ENCODE measurements around the gene SLC6A13. TPM values are rescaled to one million over a fixed set of nuclear protein-coding genes. Genes with fewer than 3 reads are reported as not detected.
"Not testable (repeated sequence)": the region's sequence is repeated elsewhere in the genome, so short reads cannot be mapped to it uniquely, and the experiment has no call there.

SLC6A13 gene
- total RNA-seq, 2 donors from 2014 or later: 2.6 to 3.3 TPM

DNA sequence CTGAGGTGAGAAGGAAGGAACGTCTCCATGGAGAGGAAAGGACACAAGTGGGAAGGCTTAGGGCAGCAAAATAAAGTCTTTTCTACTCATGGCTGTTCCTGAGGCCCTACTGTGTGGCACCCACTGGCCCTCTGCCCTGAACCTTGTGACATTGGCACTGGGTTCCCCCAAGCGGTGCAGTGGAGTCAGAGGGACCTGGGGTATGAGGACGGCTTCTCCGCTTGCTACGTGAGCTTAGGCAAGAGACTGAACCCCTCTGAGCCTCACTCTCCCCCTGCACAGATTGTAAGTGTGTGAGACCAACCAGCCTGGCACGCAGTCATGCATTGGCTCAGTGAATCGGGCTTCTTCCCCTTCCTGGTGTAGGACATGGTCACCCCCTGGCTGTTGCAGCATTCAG is 68.4 kb downstream of the SLC6A13 start:
- no peaks in the 10 kb centered on the region for H3K27me3 Mint-ChIP-seq (ENCODE audit: low read depth)

DNA sequence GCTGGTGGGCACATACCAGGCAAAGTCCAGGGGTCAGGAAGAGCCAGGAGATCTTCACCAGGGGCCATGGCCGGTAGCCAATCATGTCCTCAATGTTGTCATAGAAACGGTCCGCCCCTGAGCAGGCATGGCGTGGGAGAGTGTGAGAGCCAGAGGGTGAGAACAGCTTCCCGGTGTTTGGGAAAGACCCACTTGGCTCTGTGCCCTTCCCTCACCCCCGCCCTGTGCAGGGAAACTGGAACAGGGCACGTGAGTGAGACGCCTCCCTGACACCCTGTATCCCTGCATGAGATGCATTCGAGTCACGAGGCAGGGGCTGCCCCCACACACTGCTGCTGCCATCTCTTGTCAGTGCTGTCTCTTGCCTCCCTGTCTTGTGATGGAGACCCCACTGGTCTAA is 69.4 kb downstream of the SLC6A13 start:
- H3K4me1 Mint-ChIP-seq (ENCODE audit: low read depth): peaks cover 9% of the 10 kb centered on the region
- H3K36me3 Mint-ChIP-seq (ENCODE audit: insufficient read depth in 2 of 2): no peaks in the 10 kb centered on the region
- no peaks in the 10 kb centered on the region for H3K27me3 Mint-ChIP-seq (ENCODE audit: low read depth)
- no peak overlapping the region for H3K4me3 Mint-ChIP-seq
- H3K27ac Mint-ChIP-seq: no peak overlapping the region
- H3K9me3 Mint-ChIP-seq: peaks cover 2 to 3% of the 10 kb centered on the region in 2 donors
- DNase-seq (no peak), ATAC-seq (replicated peaks in 1 of 2) (no peak)

More for the DNA sequence above, 68.4 kb downstream of the SLC6A13 start:
- ATAC-seq (replicated peaks in 1 of 2): no peak
- Mint-ChIP-seq H3K4me3 (no peak overlapping the region), H3K4me1 (ENCODE audit: low read depth) (peaks cover 2% of the 10 kb centered on the region), H3K9me3 (peaks cover 2 to 3% of the 10 kb centered on the region in 2 donors), H3K27ac (no peak overlapping the region), H3K36me3 (ENCODE audit: insufficient read depth in 2 of 2) (no peaks in the 10 kb centered on the region)
- no peak for DNase-seq

DNA sequence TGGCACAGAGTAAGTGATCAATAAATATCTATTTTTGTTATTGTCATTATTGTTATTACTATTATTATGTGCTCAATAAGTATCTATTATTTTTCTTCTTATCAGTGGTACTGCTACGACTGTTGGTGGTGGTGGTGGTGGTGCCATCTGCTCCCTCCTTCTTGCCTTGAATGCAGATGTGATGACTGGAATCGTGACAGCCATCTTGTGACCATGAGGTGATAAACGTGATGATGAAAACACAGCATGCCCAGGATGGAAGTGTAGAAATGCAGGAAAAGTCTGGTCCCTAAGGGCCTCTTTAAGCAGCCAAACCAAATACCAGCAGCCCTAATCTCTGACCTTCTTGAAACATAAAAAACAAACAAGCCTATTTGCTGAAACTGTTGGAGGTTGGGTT is 71.1 kb downstream of the SLC6A13 start:
- DNase-seq (no peak), ATAC-seq (replicated peaks in 1 of 2) (no peak)
- H3K4me1 Mint-ChIP-seq (ENCODE audit: low read depth): peaks cover 9% of the 10 kb centered on the region
- H3K9me3 Mint-ChIP-seq: no peaks in the 10 kb centered on the region
- H3K4me3 Mint-ChIP-seq: no peak overlapping the region
- no peaks in the 10 kb centered on the region for H3K36me3 Mint-ChIP-seq (ENCODE audit: insufficient read depth in 2 of 2)
- no peak overlapping the region for H3K27ac Mint-ChIP-seq
- no peaks in the 10 kb centered on the region for H3K27me3 Mint-ChIP-seq (ENCODE audit: low read depth)

DNA sequence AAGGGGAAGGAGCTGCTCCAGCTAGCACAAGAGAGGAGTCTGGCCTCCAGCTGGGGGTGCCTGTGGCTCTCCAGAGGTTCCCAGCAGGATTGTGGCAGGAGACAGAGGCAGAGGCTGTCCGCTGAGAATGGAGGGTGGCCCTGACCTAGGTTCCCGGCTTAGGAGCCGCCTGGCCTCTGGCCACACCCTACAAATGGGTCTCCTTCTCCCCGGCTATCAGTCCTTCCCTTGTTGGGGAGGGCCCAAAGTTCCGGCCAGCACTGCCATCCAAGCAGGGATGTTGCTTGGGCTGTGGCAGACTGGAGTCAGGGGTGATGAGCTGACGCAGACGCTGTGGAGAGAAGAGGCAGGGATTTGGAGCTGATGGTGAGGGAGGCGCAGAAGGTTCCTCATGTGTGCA is 71.8 kb downstream of the SLC6A13 start:
- no peak overlapping the region for H3K27ac Mint-ChIP-seq
- H3K4me3 Mint-ChIP-seq: no peak overlapping the region
- DNase-seq (no peak), ATAC-seq (replicated peaks in 1 of 2) (no peak)
- H3K4me1 Mint-ChIP-seq (ENCODE audit: low read depth): peaks cover 9% of the 10 kb centered on the region
- H3K36me3 Mint-ChIP-seq (ENCODE audit: insufficient read depth in 2 of 2): no peaks in the 10 kb centered on the region
- H3K9me3 Mint-ChIP-seq: no peaks in the 10 kb centered on the region
- no peaks in the 10 kb centered on the region for H3K27me3 Mint-ChIP-seq (ENCODE audit: low read depth)

DNA sequence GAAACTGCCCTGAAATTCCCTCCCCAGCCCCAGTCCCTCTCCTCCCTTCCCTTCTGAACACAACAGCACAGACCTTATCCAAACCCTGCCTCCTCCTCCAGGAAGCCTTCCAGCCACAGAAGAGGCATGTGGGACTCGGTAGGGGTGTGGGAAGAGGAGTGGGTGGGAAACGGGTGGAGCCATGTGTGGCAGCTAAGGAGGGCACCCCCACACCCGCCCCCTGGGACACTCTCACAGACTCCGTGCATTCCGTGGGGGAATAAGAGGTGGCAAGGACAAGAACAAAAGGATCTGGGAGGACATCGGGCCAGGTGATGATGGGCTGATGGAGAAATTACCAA is 73.0 kb downstream of the SLC6A13 start:
- Mint-ChIP-seq H3K36me3 (ENCODE audit: insufficient read depth in 2 of 2) (no peaks in the 10 kb centered on the region), H3K27me3 (ENCODE audit: low read depth) (peaks cover 7% of the 10 kb centered on the region), H3K9me3 (no peaks in the 10 kb centered on the region), H3K4me1 (ENCODE audit: low read depth) (peaks cover 9% of the 10 kb centered on the region), H3K27ac (no peak overlapping the region), H3K4me3 (no peak overlapping the region)
- DNase-seq (no peak), ATAC-seq (replicated peaks in 1 of 2) (no peak)

DNA sequence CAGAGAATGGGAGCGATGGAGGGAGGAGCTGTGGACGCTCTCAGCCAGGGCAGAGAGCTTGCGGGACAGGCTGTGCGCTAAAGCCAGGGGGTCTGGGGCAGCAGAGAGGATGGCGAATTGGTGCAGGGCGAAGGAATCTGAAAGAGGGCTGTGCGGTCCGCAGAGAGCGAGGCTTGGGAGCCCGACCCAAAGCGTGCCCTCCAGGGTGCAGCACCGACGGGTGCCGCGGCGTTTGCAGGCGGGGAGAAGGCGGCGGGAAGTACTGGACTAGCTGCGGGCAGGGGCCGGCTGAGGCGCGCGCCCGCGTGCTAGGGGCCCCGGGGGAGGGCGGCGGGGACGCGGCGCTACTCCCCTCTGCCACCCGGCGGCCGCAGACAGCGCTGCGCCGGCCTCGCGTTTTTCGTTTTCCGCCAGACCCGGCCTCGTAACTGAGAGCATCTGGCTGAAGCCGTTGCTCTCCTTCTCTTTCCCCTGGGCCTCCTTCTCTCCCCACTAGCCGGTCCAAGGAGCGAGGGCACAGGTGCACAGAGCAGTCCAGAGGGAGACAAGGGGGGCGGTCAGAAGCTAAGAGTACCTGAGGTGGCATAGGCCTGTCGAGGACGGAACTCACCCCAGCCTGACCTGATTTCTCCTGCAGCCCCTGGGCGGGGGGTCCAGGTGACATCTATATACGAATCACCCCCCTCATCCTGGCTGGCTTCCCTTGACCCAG is 73.6 kb downstream of the SLC6A13 start:
- Mint-ChIP-seq H3K4me1 (ENCODE audit: low read depth) (peaks cover 9% of the 10 kb centered on the region), H3K27me3 (ENCODE audit: low read depth) (peaks cover 7% of the 10 kb centered on the region), H3K9me3 (no peaks in the 10 kb centered on the region), H3K27ac (no peak overlapping the region), H3K4me3 (peak overlapping the region; percentile 80 to 87), H3K36me3 (ENCODE audit: insufficient read depth in 2 of 2) (no peaks in the 10 kb centered on the region)
- DNase-seq: peak; percentile 59 to 65
- ATAC-seq (replicated peaks in 1 of 2): peak; percentile 86 to 90

DNA sequence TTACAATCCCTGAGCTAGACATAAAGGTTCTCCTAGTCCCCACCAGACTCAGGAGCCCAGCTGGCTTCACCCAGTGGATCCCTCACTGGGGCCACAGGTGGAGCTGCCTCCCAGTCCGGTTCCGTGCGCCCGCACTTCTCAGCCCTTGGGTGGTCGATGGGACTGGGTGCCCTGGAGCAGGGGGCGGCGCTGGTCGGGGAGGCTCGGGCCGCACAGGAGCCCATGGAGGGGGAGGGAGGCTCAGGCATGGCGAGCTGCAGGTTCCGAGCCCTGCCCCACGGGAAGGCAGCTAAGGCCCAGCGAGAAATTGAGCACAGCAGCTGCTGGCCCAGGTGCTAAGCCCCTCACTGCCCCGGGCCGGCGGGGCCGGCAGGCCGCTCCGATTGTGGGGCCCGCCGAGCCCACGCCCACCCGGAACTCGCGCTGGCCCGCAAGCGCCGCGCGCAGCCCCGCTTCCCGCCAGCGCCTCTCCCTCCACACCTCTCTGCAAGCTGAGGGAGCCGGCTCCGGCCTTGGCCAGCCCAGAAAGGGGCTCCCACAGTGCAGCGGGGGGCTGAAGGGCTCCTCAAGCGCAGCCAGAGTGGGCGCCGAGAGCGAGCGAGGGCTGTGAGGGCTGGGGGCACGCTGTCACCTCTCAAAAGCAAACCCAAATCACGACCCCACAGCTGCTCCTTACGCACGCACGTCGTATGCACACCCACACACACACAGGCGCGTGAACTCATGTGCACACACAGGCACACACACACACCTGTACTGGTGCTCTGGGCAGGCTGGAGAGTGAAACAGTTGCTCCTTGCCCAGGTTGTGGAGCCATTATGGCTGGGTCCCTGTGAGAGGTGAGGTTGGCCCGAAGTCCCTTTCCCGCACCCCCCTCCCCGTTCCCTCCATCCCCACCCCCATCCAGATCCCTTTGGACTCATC is 74.4 kb downstream of the SLC6A13 start:
- not testable (repeated sequence) for H3K4me1 Mint-ChIP-seq (ENCODE audit: low read depth); H3K27ac Mint-ChIP-seq; H3K27me3 Mint-ChIP-seq (ENCODE audit: low read depth); H3K9me3 Mint-ChIP-seq; H3K36me3 Mint-ChIP-seq (ENCODE audit: insufficient read depth in 2 of 2); DNase-seq
- peak; percentile 35 to 40 for ATAC-seq (replicated peaks in 1 of 2)
- peak overlapping the region; percentile 80 to 87 for H3K4me3 Mint-ChIP-seq

DNA sequence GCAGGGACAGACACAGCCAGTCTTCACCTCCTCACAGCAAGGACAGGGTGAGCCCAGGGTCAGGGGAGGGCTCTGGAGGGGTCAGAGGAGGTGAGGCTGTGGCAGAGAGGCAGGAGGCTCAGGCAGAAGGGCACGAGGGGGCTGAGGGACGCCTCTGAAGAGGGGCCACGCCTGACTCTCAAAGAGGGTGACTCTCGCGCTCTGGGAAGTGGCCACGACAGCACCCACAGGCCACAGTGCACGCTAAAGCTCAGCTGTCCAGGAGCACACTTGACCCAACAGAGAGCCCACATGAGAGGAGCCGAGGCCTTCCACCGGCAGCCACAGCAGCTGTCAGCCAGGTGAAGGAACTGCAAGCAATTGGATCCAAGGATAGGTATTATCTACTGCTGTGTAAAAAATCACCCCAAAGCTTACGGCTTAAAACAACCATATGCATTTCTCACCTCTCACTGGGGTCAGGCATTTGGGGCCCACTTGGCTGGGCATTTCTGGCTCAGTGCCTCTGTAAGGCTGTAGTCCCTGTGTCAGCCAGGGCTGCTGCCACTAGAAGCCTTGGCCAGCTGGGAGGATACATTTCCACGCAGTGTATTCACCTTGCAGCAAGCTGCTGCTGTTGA is 76.5 kb downstream of the SLC6A13 start:
- ATAC-seq (replicated peaks in 1 of 2) (no peak), DNase-seq (no peak)
- Mint-ChIP-seq H3K4me3 (no peak overlapping the region), H3K9me3 (no peaks in the 10 kb centered on the region), H3K36me3 (ENCODE audit: insufficient read depth in 2 of 2) (no peaks in the 10 kb centered on the region), H3K27ac (no peak overlapping the region), H3K4me1 (ENCODE audit: low read depth) (peaks cover 9% of the 10 kb centered on the region), H3K27me3 (ENCODE audit: low read depth) (peaks cover 7% of the 10 kb centered on the region)

DNA sequence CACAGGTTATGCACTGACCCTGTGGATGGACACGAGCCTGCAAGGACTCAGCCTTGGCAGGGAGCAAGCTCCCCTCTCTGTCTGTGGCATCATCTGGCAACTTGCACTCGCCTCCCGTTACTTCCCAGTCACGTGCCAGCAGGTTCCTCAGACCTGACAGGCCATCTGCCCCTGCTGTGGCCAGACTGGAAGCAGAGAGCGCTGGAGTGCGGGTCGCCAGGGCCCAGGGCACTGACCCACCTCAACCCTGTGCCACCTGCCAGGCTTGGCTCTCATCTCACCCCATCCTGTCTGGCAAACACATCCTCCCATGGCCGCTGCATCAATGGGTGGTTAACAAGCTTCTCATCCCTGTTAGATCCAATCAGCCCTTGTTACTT is 77.1 kb downstream of the SLC6A13 start:
- no peak overlapping the region for H3K27ac Mint-ChIP-seq
- ATAC-seq (replicated peaks in 1 of 2): no peak
- H3K9me3 Mint-ChIP-seq: no peaks in the 10 kb centered on the region

DNA sequence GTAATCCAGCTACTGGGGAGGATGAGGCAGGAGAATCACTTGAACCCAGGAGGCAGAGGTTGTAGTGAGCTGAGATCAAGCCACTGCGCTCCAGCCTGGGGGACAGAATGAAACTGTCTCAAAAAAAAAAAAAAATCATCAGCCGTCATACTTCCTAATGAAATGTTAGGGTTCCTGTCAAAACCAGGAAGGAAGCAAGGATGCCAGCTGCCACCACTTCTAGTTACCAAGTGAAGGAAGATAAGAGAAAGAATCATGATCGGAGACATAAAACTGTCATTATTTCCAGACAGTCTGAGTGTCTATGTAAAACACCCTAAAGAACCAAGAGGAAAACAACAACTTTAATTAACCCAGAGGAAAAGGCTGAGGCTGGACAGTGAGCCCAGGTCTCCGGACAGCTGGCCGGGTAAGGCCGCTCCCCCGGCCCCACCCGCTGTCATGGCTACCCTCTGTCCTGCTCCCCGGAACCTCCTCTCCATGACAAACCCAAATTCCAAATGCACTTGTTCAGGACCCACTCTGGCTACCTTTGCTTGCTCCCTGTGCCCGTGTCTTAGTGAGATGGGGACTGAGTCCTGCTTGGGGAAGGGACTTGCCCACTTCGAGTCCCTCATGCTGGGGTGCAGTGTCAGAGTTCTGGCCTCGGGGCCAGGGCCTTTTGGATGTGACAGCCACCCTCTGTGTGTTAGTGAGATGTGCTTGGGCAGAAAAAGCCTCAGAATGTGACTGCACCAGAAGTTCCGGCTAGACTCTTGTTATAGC is 77.6 kb downstream of the SLC6A13 start:
- Mint-ChIP-seq H3K27ac (no peak overlapping the region), H3K4me3 (no peak overlapping the region), H3K36me3 (ENCODE audit: insufficient read depth in 2 of 2) (no peaks in the 10 kb centered on the region), H3K27me3 (ENCODE audit: low read depth) (peaks cover 7% of the 10 kb centered on the region), H3K9me3 (no peaks in the 10 kb centered on the region), H3K4me1 (ENCODE audit: low read depth) (peaks cover 9% of the 10 kb centered on the region)
- ATAC-seq (replicated peaks in 1 of 2) (no peak), DNase-seq (no peak)

More for the DNA sequence above, 77.1 kb downstream of the SLC6A13 start:
- Mint-ChIP-seq H3K4me1 (ENCODE audit: low read depth) (peaks cover 9% of the 10 kb centered on the region), H3K36me3 (ENCODE audit: insufficient read depth in 2 of 2) (no peaks in the 10 kb centered on the region), H3K27me3 (ENCODE audit: low read depth) (peaks cover 7% of the 10 kb centered on the region), H3K4me3 (no peak overlapping the region)
- no peak for DNase-seq

DNA sequence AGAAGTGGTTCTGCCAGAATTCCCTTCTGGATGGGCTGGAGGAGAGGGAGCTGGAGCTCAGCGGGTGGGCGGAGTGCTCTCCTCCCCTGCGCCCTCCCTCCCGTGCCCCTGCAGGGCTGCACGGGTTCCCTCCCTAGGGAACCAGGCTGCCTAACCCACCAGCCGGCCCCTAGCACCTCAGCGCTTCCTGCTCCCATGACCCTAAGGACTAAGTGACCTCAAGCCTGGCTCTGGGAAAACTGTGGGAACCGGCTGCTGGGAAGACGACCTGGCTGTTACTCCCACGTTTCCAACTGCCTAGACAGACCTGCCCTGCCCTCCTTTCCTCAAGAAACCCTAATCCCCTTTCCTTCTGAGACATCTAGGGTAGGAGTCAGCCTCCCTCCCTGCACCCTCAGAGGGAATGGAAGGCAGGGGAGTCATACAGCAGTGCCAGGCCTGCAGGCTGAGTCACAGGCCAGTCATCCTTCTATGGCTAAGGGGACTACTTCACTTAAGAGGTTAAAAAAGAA is 80.2 kb downstream of the SLC6A13 start:
- H3K4me1 Mint-ChIP-seq (ENCODE audit: low read depth): no peaks in the 10 kb centered on the region
- H3K36me3 Mint-ChIP-seq (ENCODE audit: insufficient read depth in 2 of 2): no peaks in the 10 kb centered on the region
- no peak overlapping the region for H3K4me3 Mint-ChIP-seq
- no peak for ATAC-seq (replicated peaks in 1 of 2)
- H3K9me3 Mint-ChIP-seq: no peaks in the 10 kb centered on the region
- DNase-seq: no peak
- peaks cover 14% of the 10 kb centered on the region for H3K27me3 Mint-ChIP-seq (ENCODE audit: low read depth)
- H3K27ac Mint-ChIP-seq: no peak overlapping the region

DNA sequence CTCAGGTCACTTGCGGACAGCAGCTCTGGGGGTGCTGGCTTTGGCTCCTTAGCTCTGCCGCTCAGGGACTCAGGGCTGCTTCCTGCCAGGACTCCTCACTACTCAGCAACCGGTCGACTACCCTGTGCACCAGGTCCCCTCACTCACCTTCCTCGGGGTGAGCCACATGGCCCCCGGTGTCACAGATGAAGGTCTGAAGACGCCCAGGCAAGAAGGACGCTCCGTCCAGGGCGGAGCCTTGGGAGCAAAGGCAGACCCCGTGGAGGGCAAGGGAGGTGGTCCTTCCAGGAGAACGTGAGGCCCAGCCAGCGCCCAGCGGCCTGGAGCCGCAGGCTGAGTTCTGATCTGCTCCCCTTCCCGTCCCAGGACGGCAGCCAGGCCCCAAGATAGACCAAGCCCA is 80.7 kb downstream of the SLC6A13 start:
- ATAC-seq (replicated peaks in 1 of 2) (no peak), DNase-seq (no peak)
- no peaks in the 10 kb centered on the region for H3K36me3 Mint-ChIP-seq (ENCODE audit: insufficient read depth in 2 of 2)
- H3K4me3 Mint-ChIP-seq: no peak overlapping the region
- no peaks in the 10 kb centered on the region for H3K4me1 Mint-ChIP-seq (ENCODE audit: low read depth)
- no peaks in the 10 kb centered on the region for H3K9me3 Mint-ChIP-seq
- no peak overlapping the region for H3K27ac Mint-ChIP-seq
- H3K27me3 Mint-ChIP-seq (ENCODE audit: low read depth): peaks cover 14% of the 10 kb centered on the region
